GM19455 (cell line): Measurements from ENCODE around the gene TRAK2.
"Not testable (repeated sequence)": the region's sequence is repeated elsewhere in the genome, so short reads cannot be mapped to it uniquely, and the experiment has no call there.

Experiments
- ATAC-seq: cut with Tn5 transposase; IDR thresholded peaks from one replicate; pipeline ENCODE4 v1.9.1; 2021; ENCODE audit not compliant: unreplicated experiment

TRAK2 gene

DNA sequence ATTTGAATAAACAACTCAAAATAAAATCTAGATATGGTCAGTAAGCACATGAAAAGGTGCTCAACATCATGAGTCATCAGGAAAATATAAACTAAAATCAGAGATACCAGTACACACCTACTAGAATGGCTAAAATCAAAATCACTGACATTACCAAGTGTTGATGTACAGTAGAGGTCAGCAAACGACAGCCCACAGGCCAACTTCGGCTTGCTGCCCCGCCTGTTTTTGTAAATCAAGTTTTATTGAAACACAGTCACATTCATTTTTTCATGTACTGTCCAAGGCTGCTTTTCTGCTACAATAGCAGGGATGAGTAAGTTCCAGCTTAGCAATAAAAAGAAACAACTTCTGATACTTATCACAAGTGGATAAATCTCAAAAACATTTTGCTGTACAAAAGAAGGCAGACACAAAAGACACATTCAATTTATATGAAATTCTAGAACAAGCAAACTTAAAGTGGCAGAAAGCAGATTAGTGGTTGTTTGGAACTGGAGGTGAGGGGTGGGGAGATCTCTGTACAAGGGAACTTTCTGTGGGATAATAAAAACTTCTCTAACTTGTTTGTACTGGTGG is 32.1 kb downstream of the TRAK2 start:
- ATAC-seq = no peak

DNA sequence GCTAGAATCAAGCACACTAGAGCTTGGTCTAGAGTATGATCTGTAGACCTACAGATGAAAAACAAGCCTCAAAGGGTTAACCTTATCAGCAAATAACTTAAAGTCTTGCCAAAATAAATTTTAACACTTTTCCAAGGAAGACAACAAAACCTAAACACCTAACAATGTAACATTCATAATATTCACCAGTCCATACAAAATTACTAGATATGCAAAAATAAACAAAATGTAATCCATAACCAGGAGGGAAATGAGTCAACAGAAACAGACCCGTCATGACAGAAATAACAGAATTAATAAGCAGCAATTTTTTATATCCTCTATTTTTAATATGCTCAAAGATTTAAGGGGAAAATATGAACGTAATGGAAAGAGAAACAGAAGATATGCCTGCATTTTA is 36.1 kb downstream of the TRAK2 start:
- ATAC-seq = no peak

DNA sequence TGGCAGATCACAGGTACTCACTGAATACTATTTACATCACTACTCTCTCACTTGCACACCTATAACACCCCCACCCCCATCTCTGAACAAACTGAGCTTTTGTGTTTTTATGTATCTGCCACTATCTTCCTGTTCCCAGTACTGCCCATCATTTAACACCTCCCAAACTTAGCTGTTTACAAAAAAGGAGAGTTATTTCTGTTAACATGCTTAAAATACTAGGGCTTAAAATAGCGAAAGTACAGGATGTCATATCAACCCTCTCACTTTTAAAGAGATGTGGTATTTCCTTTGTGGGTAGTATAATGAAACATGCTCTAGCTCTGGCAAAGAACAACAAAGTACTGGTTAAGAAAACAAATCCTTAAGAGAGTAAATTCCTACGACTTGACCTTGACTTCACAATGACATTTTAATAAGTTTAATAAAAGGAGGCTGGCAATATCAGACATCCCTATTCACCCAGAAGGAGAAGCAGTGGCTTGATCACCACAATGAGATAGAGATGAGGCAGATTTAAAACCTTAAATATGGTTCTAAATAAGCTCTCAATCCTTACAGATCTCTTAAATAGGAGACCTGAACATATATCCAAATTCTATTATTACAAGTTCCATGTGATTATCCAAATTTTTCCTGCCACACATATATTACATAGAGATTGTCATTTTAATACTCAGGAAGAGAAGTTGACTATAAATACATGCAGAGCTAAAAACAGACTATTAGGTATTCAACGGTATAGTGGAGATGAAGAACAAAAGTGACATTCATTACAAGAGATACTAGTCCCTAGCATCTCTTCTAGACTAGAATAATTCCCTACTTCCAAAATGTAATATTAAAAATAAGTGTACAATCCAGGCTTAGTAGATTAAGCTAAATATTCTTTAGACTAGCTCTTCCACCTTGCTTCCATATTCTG is 36.9 kb downstream of the TRAK2 start:
- ATAC-seq = no peak

DNA sequence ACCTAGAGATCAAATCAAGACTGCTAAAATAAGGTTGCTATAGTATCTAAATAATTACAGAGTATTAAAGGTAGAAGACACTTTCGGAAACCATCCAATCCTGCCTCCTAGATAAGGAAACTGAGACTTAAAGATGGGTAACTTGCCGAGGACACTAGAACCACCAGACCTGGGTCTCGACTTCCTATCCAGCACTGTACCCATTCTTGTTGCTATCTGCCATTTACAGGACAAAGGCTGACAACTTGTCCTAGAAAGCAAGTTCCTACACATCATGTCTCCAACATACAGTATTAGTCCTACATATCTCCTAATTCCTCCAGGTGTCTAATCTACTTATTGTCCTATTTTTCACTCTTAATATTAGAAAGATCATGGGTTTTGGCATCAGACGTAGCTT is 37.7 kb downstream of the TRAK2 start:
- no peak for ATAC-seq

- ATAC-seq = no peak
These were observed 38.1 kb downstream of the TRAK2 start for GRCh38 chr2:201413143-201413542.

DNA sequence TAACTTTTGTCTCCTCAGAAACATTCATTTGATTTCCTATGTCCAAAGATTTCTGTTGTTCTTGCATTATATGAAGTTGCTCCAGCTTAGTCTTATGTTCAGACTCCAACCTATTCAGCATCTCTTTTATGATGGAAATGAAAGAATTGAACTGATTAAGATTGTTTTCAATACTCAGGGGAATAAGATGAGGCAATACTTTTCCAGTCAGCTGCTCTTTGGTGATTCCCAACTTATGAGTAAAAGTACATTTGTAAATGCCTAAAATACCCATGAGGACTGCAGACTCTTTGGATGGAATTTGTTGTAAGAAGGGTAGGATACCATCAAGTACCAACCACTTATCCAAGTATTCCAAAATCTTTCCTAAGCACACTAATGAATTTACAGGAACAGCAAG is 39.8 kb downstream of the TRAK2 start:
- ATAC-seq = no peak

DNA sequence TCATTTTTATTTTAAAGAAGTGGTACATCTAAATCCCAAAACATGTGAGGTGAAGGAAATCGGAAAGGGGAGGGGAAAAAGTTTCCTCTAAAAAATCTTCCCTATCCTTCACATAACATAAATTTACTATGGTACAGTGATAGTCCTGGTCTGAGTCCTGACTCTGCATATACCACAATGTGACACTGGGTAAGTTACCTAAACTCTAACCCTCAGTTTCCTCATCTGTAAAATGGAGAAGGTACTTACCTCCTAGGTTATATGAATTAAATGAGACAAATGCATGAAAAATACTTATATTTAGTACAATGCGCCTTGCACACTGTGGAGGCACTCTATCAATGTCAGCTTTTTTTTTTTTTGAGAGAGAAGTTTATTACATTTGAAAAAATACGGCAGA is 42.3 kb downstream of the TRAK2 start:
- no peak for ATAC-seq

GRCh38 chr2:201407265-201407664 is 44.0 kb downstream of the TRAK2 start:
- no peak for ATAC-seq

DNA sequence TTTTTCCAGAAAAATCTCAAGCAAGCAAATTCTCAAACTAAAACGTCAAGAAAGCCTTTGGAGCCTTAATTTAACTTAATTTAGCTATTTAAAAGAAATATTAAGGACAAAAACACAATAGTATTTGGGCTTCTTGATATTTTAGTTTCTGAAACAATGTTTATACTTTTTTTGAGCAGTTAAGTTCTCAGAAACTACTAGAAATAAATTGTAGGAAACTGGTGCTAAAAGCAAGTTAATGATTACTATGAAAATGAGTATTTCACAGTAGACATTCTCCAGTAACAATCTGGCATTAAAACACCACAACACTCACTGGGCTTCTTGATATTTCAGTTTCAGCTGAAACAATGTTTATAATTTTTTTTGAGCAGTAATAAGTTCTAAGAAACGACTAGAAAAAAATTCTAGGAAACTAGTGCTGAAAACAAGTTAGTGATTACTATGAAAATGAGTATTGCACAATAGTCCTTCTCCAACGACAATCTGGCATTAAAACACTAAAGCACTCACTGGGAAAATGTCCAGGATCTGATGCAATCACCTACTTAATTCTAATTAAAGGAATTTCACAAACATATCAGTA is 45.1 kb downstream of the TRAK2 start:
- no peak for ATAC-seq

DNA sequence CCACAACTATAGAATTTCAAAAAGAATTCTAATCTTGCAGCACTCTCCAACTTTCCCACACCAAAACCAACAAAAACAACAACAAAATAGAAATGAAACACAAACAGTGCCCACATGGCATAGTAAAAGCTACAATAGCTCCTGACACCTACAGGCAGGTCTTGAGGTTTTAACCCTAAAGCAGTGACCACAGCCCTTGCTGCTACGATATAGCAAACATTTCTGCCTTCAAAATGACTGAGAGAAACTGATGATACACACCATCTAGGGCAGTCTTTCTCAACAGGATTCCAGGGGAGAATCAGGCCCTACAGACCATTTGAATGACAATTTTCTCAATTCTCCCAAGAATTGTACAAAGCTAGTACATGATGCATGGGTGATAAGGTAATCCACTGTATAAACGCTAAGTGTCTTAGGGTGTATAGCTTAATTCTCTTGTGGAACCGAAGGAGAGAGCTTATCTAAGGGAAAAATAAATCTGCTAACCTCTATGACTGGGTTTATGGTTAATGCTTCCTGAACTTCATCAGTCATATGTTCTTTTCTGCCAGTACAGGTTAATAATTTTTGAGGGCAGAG is 46.5 kb downstream of the TRAK2 start:
- no peak for ATAC-seq

- no peak for ATAC-seq
These were observed 47.4 kb downstream of the TRAK2 start for GRCh38 chr2:201403880-201404279.

DNA sequence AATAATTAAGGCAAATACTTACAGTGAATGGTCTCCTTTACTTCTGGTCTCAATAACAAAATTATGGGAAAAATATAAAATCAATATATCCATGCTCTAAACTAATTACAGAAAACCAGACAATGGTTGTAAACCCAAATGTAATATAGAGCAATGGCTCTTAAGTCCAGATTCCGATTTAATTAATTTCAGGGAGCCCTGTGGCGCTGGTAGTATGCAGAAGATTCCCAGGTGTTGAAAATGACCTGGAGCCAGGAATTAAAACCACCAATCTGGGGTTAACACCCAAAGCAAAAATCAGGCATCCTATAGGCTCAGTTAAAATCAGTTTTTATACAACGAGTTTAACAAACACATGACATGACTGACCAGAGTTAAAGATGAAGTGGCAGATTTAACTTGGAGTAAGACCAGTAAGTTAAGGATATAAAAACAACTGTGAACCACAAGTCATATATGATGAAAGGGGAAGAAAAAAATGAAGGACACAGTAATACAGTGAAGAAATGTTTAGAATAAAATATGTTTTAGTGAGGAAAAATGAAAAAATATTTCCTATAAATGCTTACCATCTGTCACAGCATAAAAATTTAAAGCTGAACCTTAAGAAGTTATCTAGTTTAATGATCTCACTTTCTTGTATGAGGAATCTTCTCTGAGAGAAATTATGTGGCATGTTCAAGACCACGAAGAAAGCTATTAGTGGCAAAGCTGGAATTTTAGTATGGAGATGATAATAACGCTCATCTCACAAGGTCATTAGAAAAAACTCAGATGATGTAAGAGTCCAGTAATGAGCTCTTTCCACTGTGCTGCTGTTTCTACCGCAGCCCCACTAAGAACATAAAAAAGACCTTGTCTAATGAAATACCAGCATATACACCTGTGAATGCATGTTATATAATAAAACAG is 48.4 kb downstream of the TRAK2 start:
- ATAC-seq = no peak

GRCh38 chr2:201401815-201402214 is 49.4 kb downstream of the TRAK2 start:
- no peak for ATAC-seq

DNA sequence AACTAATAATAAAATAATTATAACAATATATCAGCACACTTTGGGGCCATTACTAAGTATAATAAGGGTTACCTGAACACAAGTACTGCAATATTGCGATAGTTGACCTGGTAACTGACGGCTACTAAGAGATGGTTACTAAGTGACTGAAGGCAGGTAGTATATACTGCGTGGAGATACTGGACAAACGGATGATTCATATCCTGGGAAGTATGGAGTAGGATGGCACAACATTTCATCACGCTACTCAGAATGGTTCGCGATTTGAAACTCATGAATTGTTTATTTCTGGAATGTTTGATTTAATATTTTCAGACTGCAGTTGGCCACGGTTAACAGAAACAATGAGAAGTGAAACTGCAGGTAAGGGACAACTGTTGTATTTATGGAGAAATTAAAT is 54.7 kb downstream of the TRAK2 start:
- ATAC-seq = no peak

DNA sequence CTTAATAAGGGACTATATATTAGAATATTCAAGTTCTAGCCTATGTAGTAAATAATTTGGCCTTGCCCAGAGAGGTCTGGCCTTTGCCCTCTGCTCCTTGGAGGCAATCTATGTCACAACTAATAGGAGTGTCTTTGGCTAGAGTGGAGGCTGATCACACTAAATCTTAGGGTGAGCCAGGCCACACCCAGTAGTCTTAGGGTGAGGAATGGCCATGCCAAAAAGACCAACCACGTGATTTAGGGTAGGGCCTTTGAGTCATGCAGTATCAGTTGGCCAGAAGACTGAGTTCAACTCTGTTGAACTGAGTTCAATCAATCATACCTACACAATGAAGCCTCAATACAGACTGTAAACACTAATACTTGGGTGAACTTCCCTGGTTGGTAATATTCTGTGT is 68.1 kb downstream of the TRAK2 start:
- ATAC-seq = no peak

DNA sequence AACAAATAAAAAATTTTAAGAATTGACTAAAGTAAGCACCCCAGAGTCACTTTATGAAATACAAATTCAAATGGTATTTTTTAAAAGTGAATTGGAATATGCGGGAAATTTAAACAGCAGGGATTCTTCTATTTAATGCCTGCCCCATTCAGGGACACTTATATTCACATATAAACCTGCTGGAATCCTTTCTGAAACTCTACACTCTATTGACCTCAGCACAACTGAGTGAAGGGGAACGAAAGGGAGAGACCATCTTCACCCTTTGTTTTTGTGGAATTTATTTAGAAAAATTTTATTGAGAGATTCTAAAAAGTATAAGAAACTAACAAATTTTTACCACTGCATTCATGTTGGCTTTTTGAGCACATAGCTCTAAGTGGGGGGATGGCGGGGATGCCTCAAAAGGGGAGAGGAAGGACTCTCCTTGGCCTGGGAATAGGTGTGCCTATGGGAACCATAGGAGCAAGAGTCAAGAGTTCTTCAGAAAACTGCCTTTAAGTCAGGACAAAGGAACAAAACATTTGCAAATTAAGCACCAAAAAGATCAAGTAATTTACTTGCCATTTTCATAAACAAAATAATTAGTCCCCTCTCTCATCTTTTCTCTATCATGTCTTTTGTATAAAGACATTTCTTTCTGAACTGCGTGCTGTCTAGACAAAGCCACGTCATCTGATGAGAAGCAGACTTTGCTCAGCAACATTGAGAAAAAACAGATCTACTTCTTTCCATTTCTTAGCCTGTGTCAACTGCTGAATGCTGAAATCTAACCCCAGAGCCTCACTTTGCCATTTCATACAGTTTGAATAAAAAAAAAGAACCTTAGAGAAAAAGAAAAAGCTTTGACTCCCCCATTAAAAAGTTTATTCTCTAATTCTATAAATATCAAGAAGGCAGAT is 72.5 kb downstream of the TRAK2 start:
- ATAC-seq = no peak

GRCh38 chr2:201377218-201377617 is 74.0 kb downstream of the TRAK2 start:
- no peak for ATAC-seq

- ATAC-seq = no peak
These were observed 81.5 kb downstream of the TRAK2 start for GRCh38 chr2:201369775-201370174.

DNA sequence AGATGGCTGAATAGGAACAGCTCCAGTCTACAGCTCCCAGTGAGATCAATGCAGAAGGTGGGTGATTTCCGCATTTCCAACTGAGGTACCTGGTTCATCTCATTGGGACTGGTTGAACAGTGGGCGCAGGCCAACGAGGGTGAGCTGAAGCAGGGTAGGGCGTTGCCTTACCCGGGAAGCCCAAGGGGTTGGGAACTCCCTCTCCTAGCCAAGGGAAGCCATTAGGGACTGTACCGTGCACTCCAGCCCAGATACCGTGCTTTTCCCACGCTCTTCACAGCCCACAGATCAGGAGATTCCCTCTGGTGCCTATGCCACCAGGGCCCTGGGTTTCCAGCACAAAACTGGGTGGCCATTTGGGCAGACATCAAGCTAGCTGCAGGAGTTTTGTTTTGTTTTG is 81.9 kb downstream of the TRAK2 start:
- not testable (repeated sequence) for ATAC-seq

GRCh38 chr2:201366146-201366545 is 85.1 kb downstream of the TRAK2 start:
- ATAC-seq = no peak
